Upper lobe of right lung (tissue), 1 donor: ENCODE measurements around the gene LSM12. TPM values are rescaled to one million over a fixed set of nuclear protein-coding genes. Genes with fewer than 3 reads are reported as not detected.

Experiments used
- ATAC-seq: fragments of 200-7000 bp; cut with Tn5 transposase; one replicate; pipeline ENCODE4 v1.9.1; 2020; ENCODE audit warnings: mild to moderate bottlenecking, moderate library complexity
- DNase-seq: peaks from one replicate; pipeline ENCODE4 v3.0.0-alpha.2; 2020
- H3K27ac ChIP-seq: fragments of 200-600 bp; one replicate; pipeline ENCODE4 v1.8.0; 2022
- H3K27me3 ChIP-seq: fragments of 200-600 bp; one replicate; pipeline ENCODE4 v1.8.0; 2022; ENCODE audit warnings: mild to moderate bottlenecking
- H3K36me3 ChIP-seq: fragments of 200-600 bp; one replicate; pipeline ENCODE4 v1.8.0; 2022
- H3K4me1 ChIP-seq: fragments of 200-600 bp; one replicate; pipeline ENCODE4 v1.8.0; 2022
- H3K4me3 ChIP-seq: fragments of 200-600 bp; one replicate; pipeline ENCODE4 v1.8.0; 2022; ENCODE audit warnings: mild to moderate bottlenecking
- H3K9me3 ChIP-seq: fragments of 200-600 bp; one replicate; pipeline ENCODE4 v1.8.0; 2022
- intact Hi-C: fragments of 100-400 bp; cut with DNase I; formaldehyde crosslinking; loops from one replicate; pipeline ENCODE4 v1.11.0; 2022
- total RNA-seq: library from RNA; stranded (reverse); fragmentation: NEBNext Ultra II Directional; extraction: Animal tissue kit (Norgen Biotek cat#: 25700); gene quantifications from one replicate; pipeline ENCODE4 v1.2.1, GENCODE V29; 2021
- TF ChIP-seq, protein P1 (sequence below): fragments of 200-600 bp; IDR thresholded peaks from one replicate; pipeline ENCODE4 v1.8.0; 2022; ENCODE audit warnings: antibody characterized with exemption
- donor health status: DM: no; HTN: yes; CAD: no; lungs with severe emphysema.

The LSM12 gene
- total RNA-seq, 1 donor from 2014 or later: 39.8 TPM

GRCh38 chr17:44082256-44082927 is 15.9 kb upstream of the LSM12 start:
- intact Hi-C loops: no loop called here
- no peaks in the 10 kb centered on the region for H3K9me3 ChIP-seq
- TF ChIP-seq, protein P1, sequence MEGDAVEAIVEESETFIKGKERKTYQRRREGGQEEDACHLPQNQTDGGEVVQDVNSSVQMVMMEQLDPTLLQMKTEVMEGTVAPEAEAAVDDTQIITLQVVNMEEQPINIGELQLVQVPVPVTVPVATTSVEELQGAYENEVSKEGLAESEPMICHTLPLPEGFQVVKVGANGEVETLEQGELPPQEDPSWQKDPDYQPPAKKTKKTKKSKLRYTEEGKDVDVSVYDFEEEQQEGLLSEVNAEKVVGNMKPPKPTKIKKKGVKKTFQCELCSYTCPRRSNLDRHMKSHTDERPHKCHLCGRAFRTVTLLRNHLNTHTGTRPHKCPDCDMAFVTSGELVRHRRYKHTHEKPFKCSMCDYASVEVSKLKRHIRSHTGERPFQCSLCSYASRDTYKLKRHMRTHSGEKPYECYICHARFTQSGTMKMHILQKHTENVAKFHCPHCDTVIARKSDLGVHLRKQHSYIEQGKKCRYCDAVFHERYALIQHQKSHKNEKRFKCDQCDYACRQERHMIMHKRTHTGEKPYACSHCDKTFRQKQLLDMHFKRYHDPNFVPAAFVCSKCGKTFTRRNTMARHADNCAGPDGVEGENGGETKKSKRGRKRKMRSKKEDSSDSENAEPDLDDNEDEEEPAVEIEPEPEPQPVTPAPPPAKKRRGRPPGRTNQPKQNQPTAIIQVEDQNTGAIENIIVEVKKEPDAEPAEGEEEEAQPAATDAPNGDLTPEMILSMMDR: no peak
- H3K36me3 ChIP-seq: peaks cover 84% of the 10 kb centered on the region
- H3K27ac ChIP-seq: no peak overlapping the region
- DNase-seq (peak; percentile 48), ATAC-seq (no peak)
- H3K4me1 ChIP-seq: peaks cover under 1% of the 10 kb centered on the region
- H3K4me3 ChIP-seq: no peak overlapping the region
- no peaks in the 10 kb centered on the region for H3K27me3 ChIP-seq

DNA sequence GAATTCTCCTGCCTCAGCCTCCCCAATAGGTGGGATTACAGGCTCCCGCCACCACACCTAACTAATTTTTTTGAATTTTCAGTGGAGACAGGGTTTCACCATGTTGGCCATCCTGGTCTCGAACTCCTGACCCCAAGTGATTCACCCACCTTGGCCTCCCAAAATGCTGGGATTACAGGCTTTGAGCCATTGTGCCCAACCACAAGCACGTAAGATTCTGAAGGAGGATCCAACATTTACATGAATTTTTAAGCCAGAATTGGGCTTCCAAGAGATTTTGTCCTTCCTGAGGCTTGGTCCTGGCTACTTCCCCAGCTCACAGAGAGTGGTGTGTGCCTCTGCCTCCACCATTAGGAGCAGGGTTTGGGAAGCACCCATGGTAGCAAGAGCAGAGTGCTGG is 15.2 kb upstream of the LSM12 start:
- intact Hi-C loops: no loop called here
- H3K27me3 ChIP-seq: no peaks in the 10 kb centered on the region
- H3K4me1 ChIP-seq: peaks cover 7% of the 10 kb centered on the region
- H3K36me3 ChIP-seq: peaks cover 91% of the 10 kb centered on the region
- ATAC-seq (no peak), DNase-seq (no peak)
- no peak overlapping the region for H3K27ac ChIP-seq
- TF ChIP-seq, protein P1: no peak
- no peaks in the 10 kb centered on the region for H3K9me3 ChIP-seq
- no peak overlapping the region for H3K4me3 ChIP-seq

- DNase-seq (no peak), ATAC-seq (peak; percentile 30)
- Histone ChIP-seq H3K4me1 (peaks cover 7% of the 10 kb centered on the region), H3K36me3 (peaks cover 93% of the 10 kb centered on the region), H3K4me3 (no peak overlapping the region), H3K27ac (no peak overlapping the region), H3K27me3 (no peaks in the 10 kb centered on the region), H3K9me3 (no peaks in the 10 kb centered on the region)
- TF ChIP-seq, protein P1: no peak
- intact Hi-C loops: no loop called here
These were observed 13.7 kb upstream of the LSM12 start for GRCh38 chr17:44079877-44080821.

GRCh38 chr17:44078412-44078811 is 11.9 kb upstream of the LSM12 start:
- no peak for DNase-seq
- H3K36me3 ChIP-seq: peaks cover 87% of the 10 kb centered on the region

GRCh38 chr17:44077595-44077909 is 11.1 kb upstream of the LSM12 start:
- TF ChIP-seq, protein P1: no peak

More at GRCh38 chr17:44078412-44078811, 11.9 kb upstream of the LSM12 start:
- H3K4me3 ChIP-seq: no peak overlapping the region
- TF ChIP-seq, protein P1: no peak
- peaks cover 7% of the 10 kb centered on the region for H3K4me1 ChIP-seq
- ATAC-seq: no peak
- no peak overlapping the region for H3K27ac ChIP-seq
- no peaks in the 10 kb centered on the region for H3K27me3 ChIP-seq
- no peaks in the 10 kb centered on the region for H3K9me3 ChIP-seq
- intact Hi-C loops: no loop called here

More at GRCh38 chr17:44077595-44077909, 11.1 kb upstream of the LSM12 start:
- DNase-seq (peak; percentile 57), ATAC-seq (peak; percentile 79)
- Histone ChIP-seq H3K27ac (peak overlapping the region; percentile 36), H3K4me1 (peaks cover 7% of the 10 kb centered on the region), H3K4me3 (no peak overlapping the region), H3K36me3 (peaks cover 78% of the 10 kb centered on the region), H3K27me3 (no peaks in the 10 kb centered on the region), H3K9me3 (no peaks in the 10 kb centered on the region)
- intact Hi-C loops: no loop called here
